H1 (cell line): Measurements from ENCODE around the gene GRID1. TPM values are rescaled to one million over a fixed set of nuclear protein-coding genes. Genes with fewer than 3 reads are reported as not detected.

Experiments
- CTCF ChIA-PET: fragments of 300-600 bp; sonication (Branson Sonifier 250); formaldehyde crosslinking; loops from one replicate; lab custom pipeline; 2021; ENCODE audit not compliant: partially characterized antibody; lab: Charles Lee
- POLR2A ChIA-PET: fragments of 300-600 bp; sonication (Branson Sonifier 250); formaldehyde crosslinking; loops from one replicate; lab custom pipeline; 2021; ENCODE audit warnings: inconsistent platforms; ENCODE audit not compliant: partially characterized antibody; lab: Charles Lee
- DNase-seq, 2 experiments: peaks; one replicate each; pipeline versions ENCODE4 v3.0.0 to v3.0.0-alpha.2; 2010 to 2022; ENCODE audit warnings: low spot score in 2 of 2, low read depth in 1 of 2, mixed read lengths in 1 of 2
- FAIRE-seq: peaks from 2 replicates; lab custom pipeline; 2011; peaks lifted over from hg19 to GRCh38; lab: Jason Lieb, UNC
- H2AFZ ChIP-seq: 2 replicates; pipeline ENCODE4 v1.8.1; 2012; ENCODE audit warnings: low read length, inconsistent platforms
- H2AK5ac ChIP-seq: 2 replicates; pipeline ENCODE4 v1.6.1; 2013; ENCODE audit warnings: low read depth, low read length
- H2BK120ac ChIP-seq: replicated peaks from 2 replicates; pipeline ENCODE3; 2013; ENCODE audit warnings: low read depth, low read length, inconsistent platforms
- H2BK12ac ChIP-seq: 2 replicates; pipeline ENCODE4 v1.6.1; 2013; ENCODE audit warnings: low read depth, low read length
- H2BK15ac ChIP-seq: 2 replicates; pipeline ENCODE4 v1.6.1; 2013; ENCODE audit warnings: low read length
- H2BK20ac ChIP-seq: 2 replicates; pipeline ENCODE4 v1.6.1; 2013; ENCODE audit warnings: low read length
- H2BK5ac ChIP-seq: 2 replicates; pipeline ENCODE4 v1.6.1; 2013; ENCODE audit warnings: low read depth, low read length
- H3K14ac ChIP-seq: 2 replicates; pipeline ENCODE4 v1.6.1; 2013; ENCODE audit warnings: inconsistent platforms; ENCODE audit not compliant: insufficient read length
- H3K18ac ChIP-seq: 2 replicates; pipeline ENCODE4 v1.6.1; 2013; ENCODE audit warnings: low read length; ENCODE audit errors: extremely low read depth
- H3K23ac ChIP-seq: 2 replicates; pipeline ENCODE4 v1.6.1; 2013; ENCODE audit warnings: inconsistent platforms; ENCODE audit not compliant: insufficient read length
- H3K23me2 ChIP-seq: 2 replicates; pipeline ENCODE4 v1.6.1; 2013; ENCODE audit warnings: low read depth, low read length
- H3K27ac ChIP-seq: 2 replicates; pipeline ENCODE4 v1.6.1; 2011; ENCODE audit warnings: low read depth, low read length, inconsistent platforms
- H3K27me3 ChIP-seq, 4 experiments: replicated peaks in 1 of 4; 1 replicate in 1 of 4; 2 replicates in 3 of 4; pipeline versions ENCODE4 v1.6.1 to v1.8.1; 2011 to 2013; ENCODE audit warnings: low read length in 3 of 4, mild to moderate bottlenecking in 3 of 4, inconsistent platforms in 2 of 4, mixed read lengths in 2 of 4, moderate library complexity in 1 of 4; ENCODE audit not compliant: control insufficient read depth in 3 of 4, insufficient read depth in 3 of 4; ENCODE audit errors: extremely low read depth in 1 of 4
- H3K36me3 ChIP-seq, 4 experiments: 2 replicates each; pipeline versions ENCODE4 v1.6.1 to v1.8.1; 2011 to 2013; ENCODE audit warnings: mild to moderate bottlenecking in 4 of 4, low read length in 3 of 4, moderate library complexity in 2 of 4, control low read depth in 1 of 4, inconsistent platforms in 1 of 4; ENCODE audit not compliant: insufficient read depth in 4 of 4, control insufficient read depth in 2 of 4
- H3K4ac ChIP-seq: replicated peaks from 2 replicates; pipeline ENCODE3; 2013; ENCODE audit warnings: low read length, low read depth, mixed read lengths, inconsistent platforms; ENCODE audit not compliant: insufficient read length
- H3K4me1 ChIP-seq, 4 experiments: replicated peaks in 1 of 4; 1 replicate in 1 of 4; 2 replicates in 3 of 4; pipeline versions ENCODE4 v1.6.1 to v1.8.1; 2011 to 2013; ENCODE audit warnings: low read length in 3 of 4, inconsistent platforms in 2 of 4, mixed read lengths in 1 of 4; ENCODE audit not compliant: insufficient read depth in 4 of 4, control insufficient read depth in 3 of 4
- H3K4me2 ChIP-seq, 2 experiments: 2 replicates each; pipeline versions ENCODE4 v1.6.1 to v1.8.1; 2011 to 2013; ENCODE audit warnings: low read depth in 2 of 2, low read length in 2 of 2, control low read depth in 1 of 2, inconsistent platforms in 1 of 2, mild to moderate bottlenecking in 1 of 2; ENCODE audit not compliant: insufficient read depth in 1 of 2
- H3K4me3 ChIP-seq, 4 experiments: fragments of 200-600, 300-600 bp in 1 of 4; sonication (generic), shearing (Covaris generic), sonication (Bioruptor Twin) in 1 of 4; 2 replicates each; pipeline versions ENCODE4 v1.5.1 to v1.8.1; 2011 to 2016; ENCODE audit warnings: low read length in 4 of 4, low read depth in 3 of 4, control low read depth in 2 of 4, inconsistent platforms in 2 of 4, mild to moderate bottlenecking in 2 of 4, mixed read lengths in 1 of 4, moderate library complexity in 1 of 4; ENCODE audit not compliant: insufficient read depth in 2 of 4; ENCODE audit errors: extremely low read depth in 1 of 4
- H3K56ac ChIP-seq: replicated peaks from 2 replicates; pipeline ENCODE3; 2013; ENCODE audit warnings: low read depth, mild to moderate bottlenecking, mixed read lengths, low read length, inconsistent platforms; ENCODE audit not compliant: insufficient read length
- H3K79me1 ChIP-seq: 2 replicates; pipeline ENCODE4 v1.6.1; 2013; ENCODE audit warnings: low read depth, low read length, control low read depth
- H3K79me2 ChIP-seq, 2 experiments: 2 replicates each; pipeline versions ENCODE4 v1.6.1 to v1.8.1; 2012 to 2013; ENCODE audit warnings: low read length in 2 of 2, mild to moderate bottlenecking in 2 of 2, inconsistent platforms in 1 of 2; ENCODE audit not compliant: insufficient read depth in 2 of 2, control insufficient read depth in 1 of 2
- H3K9ac ChIP-seq, 4 experiments: replicated peaks in 1 of 4; 1 replicate in 1 of 4; 2 replicates in 3 of 4; pipeline versions ENCODE4 v1.6.1 to v1.8.1; 2011 to 2013; ENCODE audit warnings: low read depth in 3 of 4, low read length in 3 of 4, control low read depth in 2 of 4, mild to moderate bottlenecking in 2 of 4, moderate library complexity in 2 of 4, inconsistent platforms in 1 of 4; ENCODE audit errors: extremely low read depth in 1 of 4
- H3K9me3 ChIP-seq, 2 experiments: 2 replicates each; pipeline versions ENCODE4 v1.6.1 to v1.8.1; 2012 to 2013; ENCODE audit warnings: mild to moderate bottlenecking in 2 of 2, moderate library complexity in 2 of 2, control low read depth in 1 of 2, inconsistent platforms in 1 of 2, low read depth in 1 of 2, low read length in 1 of 2, mixed read lengths in 1 of 2; ENCODE audit not compliant: insufficient read depth in 2 of 2
- H4K20me1 ChIP-seq, 2 experiments: replicated peaks in 1 of 2; 2 replicates each; pipeline versions ENCODE3 to v1.8.1; 2011 to 2013; ENCODE audit warnings: inconsistent platforms in 2 of 2, low read length in 2 of 2, mild to moderate bottlenecking in 1 of 2; ENCODE audit not compliant: insufficient read depth in 2 of 2, control insufficient read depth in 1 of 2
- H4K5ac ChIP-seq: 2 replicates; pipeline ENCODE4 v1.6.1; 2013; ENCODE audit warnings: low read length, low read depth, mixed read lengths, inconsistent platforms; ENCODE audit not compliant: insufficient read length
- H4K8ac ChIP-seq: 2 replicates; pipeline ENCODE4 v1.8.0; 2013; ENCODE audit warnings: mild to moderate bottlenecking, moderate library complexity, low read length, inconsistent platforms; ENCODE audit not compliant: insufficient read depth; ENCODE audit errors: extremely low read depth
- H4K91ac ChIP-seq: replicated peaks from 2 replicates; pipeline ENCODE3; 2013; ENCODE audit warnings: low read length, mixed read lengths, inconsistent platforms; ENCODE audit not compliant: insufficient read length
- EZH2 ChIP-seq: fragments of 200-600 bp; sonication (generic); IDR thresholded peaks from 2 replicates; pipeline ENCODE4 v1.7.1; 2012; ENCODE audit warnings: low read depth, mild to moderate bottlenecking, moderate library complexity, low read length, inconsistent platforms; ENCODE audit not compliant: severe bottlenecking
- FOSL1 ChIP-seq: IDR thresholded peaks from 2 replicates; pipeline ENCODE4 v1.6.1; 2011; ENCODE audit warnings: mild to moderate bottlenecking, low read depth, low read length, moderate library complexity; ENCODE audit not compliant: insufficient read depth
- GTF2F1 ChIP-seq: IDR thresholded peaks from 2 replicates; pipeline ENCODE4 v1.6.1; 2012; ENCODE audit warnings: low read depth, low read length, improper control_type of control experiment, borderline replicate concordance
- MAFK ChIP-seq: IDR thresholded peaks from 2 replicates; pipeline ENCODE4 v1.6.1; 2012; ENCODE audit warnings: low read depth, mild to moderate bottlenecking, improper control_type of control experiment, low read length
- RAD21 ChIP-seq, 2 experiments: IDR thresholded peaks in 1 of 2; conservative IDR thresholded peaks in 1 of 2; 2 replicates each; pipeline ENCODE4 v1.6.1; 2011; ENCODE audit warnings: low read depth in 2 of 2, low read length in 2 of 2, improper control_type of control experiment in 1 of 2, inconsistent platforms in 1 of 2, mild to moderate bottlenecking in 1 of 2, moderate library complexity in 1 of 2
- TCF12 ChIP-seq: IDR thresholded peaks from 2 replicates; pipeline ENCODE4 v1.6.1; 2011; ENCODE audit warnings: low read depth, mild to moderate bottlenecking, low read length
- TEAD4 ChIP-seq: IDR thresholded peaks from 2 replicates; pipeline ENCODE4 v1.6.1; 2012; ENCODE audit warnings: low read depth, low read length, inconsistent platforms, mixed read lengths
- YY1 ChIP-seq: IDR thresholded peaks from 2 replicates; pipeline ENCODE4 v1.6.1; 2011; ENCODE audit warnings: low read depth, mild to moderate bottlenecking, low read length
- ZNF274 ChIP-seq: IDR thresholded peaks from 2 replicates; pipeline ENCODE4 v1.7.0; 2012; ENCODE audit warnings: low read length, borderline replicate concordance; ENCODE audit errors: extremely low read depth
- WGBS, 2 experiments: shearing (Covaris generic) in 1 of 2; methylation state at CpG; one replicate each; pipeline versions ENCODE4 v1.1.6 to v1.1.7; 2013 to 2015; ENCODE audit warnings: low lambda C conversion rate in 2 of 2, mixed read lengths in 2 of 2, inconsistent platforms in 1 of 2, low coverage in 1 of 2, missing lambda C conversion rate in 1 of 2; ENCODE audit not compliant: insufficient replicate concordance in 2 of 2, insufficient coverage in 1 of 2, insufficient read length in 1 of 2; ENCODE audit errors: extremely low coverage in 1 of 2, missing lambda C conversion rate in 1 of 2; 5-methylcytosine and 5-hydroxymethylcytosine counted together
- polyA plus RNA-seq, 7 experiments: library from polyadenylated mRNA; depleted of rRNA in 3 of 7; stranded (reverse) in 5 of 7; unstranded in 2 of 7; fragments of >200 nt in 5 of 7; fragments of 200-250 nt in 2 of 7; gene quantifications; 1 replicate in 5 of 7; 2 replicates in 1 of 7; 4 replicates in 1 of 7; pipeline versions ENCODE4 v1.2.1 to v1.2.3, GENCODE V29; 2011 to 2013; ENCODE audit warnings: missing spikeins in 2 of 7, mixed read lengths in 2 of 7
- total RNA-seq: library from RNA; stranded (reverse); fragmentation: NEBNext Ultra II Directional; extraction: Animal tissue kit (Norgen Biotek cat#: 25700); gene quantifications from 2 replicates; pipeline ENCODE4 v1.2.1, GENCODE V29; 2021

GRID1 gene
- total and polyA plus RNA-seq, 2 of the 8 experiments (the other 6 are each of a cell fraction or from before 2014, with no cell fraction given), result 0.22 to 0.30 TPM

DNA sequence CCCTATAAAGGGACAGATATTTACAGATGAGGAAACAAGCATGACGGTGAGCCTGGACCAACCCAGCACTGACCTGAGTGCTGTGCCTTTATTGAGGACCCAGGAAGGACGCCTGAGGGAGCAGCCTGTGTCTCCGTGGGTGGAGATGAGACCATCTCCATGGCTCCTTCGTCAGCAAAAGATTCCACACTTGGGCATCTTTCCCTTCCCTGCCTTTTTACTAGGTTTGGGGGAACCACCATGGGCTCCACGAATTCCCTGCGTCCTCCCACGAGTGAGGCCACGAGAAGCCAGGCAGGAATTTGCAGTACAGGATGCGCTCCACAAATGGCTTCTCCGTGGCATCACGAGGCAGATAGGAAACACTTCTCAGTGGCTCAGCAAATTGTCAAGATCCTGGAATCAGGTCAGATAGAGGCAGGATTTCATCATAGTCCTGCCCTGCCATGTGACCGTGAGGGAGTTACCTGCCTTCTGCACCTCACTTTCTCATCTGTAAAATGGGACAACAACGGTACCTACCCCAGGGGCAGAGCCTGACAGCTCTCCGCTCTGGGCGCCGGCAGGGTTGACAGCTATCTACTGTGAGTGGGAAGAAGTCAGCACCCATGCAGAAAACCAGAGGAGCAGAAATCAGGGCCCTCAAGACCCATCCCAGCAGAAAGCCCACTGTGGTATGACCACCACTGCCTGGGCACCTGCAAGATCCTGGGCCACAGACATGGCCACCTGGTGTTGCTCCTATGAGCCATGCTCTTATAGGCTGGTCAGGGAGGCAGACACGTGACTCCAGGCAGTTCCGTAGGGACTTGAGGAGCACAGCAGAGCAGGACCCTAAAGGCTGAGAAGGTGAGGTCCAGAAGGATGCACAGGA is 80.1 kb downstream of the GRID1 start:
- H3K56ac ChIP-seq, result no peak overlapping the region
- H4K20me1 ChIP-seq, result no peaks in the 10 kb centered on the region
- no peak overlapping the region for H3K18ac ChIP-seq
- H3K23me2 ChIP-seq, result peaks cover 12% of the 10 kb centered on the region; the same call in 1 of the 2 replicates
- ChIA-PET CTCF (interaction anchor here (10.5 kb wide), 1 partner anchor 26 kb away, joined by 137 read pairs; no protein-coding TSS in a partner anchor), POLR2A (no interaction called here)
- H3K9me3 ChIP-seq, result no peaks in the 10 kb centered on the region
- H2AK5ac ChIP-seq, result no peak overlapping the region
- FAIRE-seq (no peak), DNase-seq (peak in 1 of 2 experiments; percentile 29)
- H3K79me1 ChIP-seq, result no peaks in the 10 kb centered on the region
- no peak overlapping the region for H3K14ac ChIP-seq
- no peak overlapping the region for H2BK20ac ChIP-seq
- H2BK12ac ChIP-seq, result no peak overlapping the region; the same call in 1 of the 2 replicates
- H4K91ac ChIP-seq, result no peak overlapping the region
- no peak overlapping the region for H3K9ac ChIP-seq
- H3K79me2 ChIP-seq, result no peaks in the 10 kb centered on the region
- H3K27me3 ChIP-seq, result no peaks in the 10 kb centered on the region; a peak in 2 of 7 replicates
- H3K23ac ChIP-seq, result no peak overlapping the region
- no peak overlapping the region for H3K4me2 ChIP-seq
- H2BK120ac ChIP-seq, result no peak overlapping the region
- H3K4me3 ChIP-seq, result no peak overlapping the region
- H3K4me1 ChIP-seq, result no peaks in the 10 kb centered on the region
- H4K8ac ChIP-seq, result no peak overlapping the region
- no peaks in the 10 kb centered on the region for H3K36me3 ChIP-seq
- no peak overlapping the region for H2BK5ac ChIP-seq
- H2AFZ ChIP-seq, result no peak overlapping the region
- H4K5ac ChIP-seq, result no peak overlapping the region
- H2BK15ac ChIP-seq, result no peak overlapping the region; the same call in 1 of the 2 replicates
- H3K27ac ChIP-seq, result no peak overlapping the region
- WGBS, 2 experiments, result 87% methylated on average over 18 of the region's 18 CpGs; no CpG with 5 or more reads in 1 of the 2 experiments
- H3K4ac ChIP-seq, result no peak overlapping the region
- TF ChIP-seq MAFK (no peak), EZH2 (no peak), TEAD4 (no peak), TCF12 (no peak), YY1 (no peak), FOSL1 (no peak), GTF2F1 (no peak), RAD21 (IDR thresholded peaks at IDR 0.05 in 1 of 2, conservative IDR thresholded peaks at IDR 0.05 in 1 of 2; ENCODE audit: low read depth in 2 of 2, low read length in 2 of 2) (no peak), ZNF274 (no peak)
